Measurements from ENCODE around the gene ZBTB43.

Gene ZBTB43

DNA sequence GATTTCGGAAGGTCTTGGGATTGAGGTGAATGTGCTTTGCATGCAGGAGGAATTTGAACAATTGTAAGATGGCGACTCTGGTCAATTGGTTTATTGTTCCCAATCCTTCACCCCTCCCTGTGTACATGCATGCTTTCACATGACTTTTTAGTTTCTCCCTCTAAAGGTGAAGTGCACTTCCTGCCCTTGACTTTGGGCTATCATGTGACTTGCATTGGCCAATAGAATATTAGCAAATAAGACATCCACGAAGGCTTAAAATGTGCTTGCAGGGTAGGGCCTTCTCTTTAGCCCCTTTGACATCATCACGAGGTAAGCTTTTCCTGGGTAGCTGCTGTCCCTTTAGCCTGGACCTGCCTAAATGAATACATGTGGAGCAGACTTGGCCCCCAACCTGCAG is 8.1 kb upstream of the ZBTB43 start:
- Histone ChIP-seq H3K79me1 (ENCODE audit: low read depth, low read length) (peaks cover 2% of the 10 kb centered on the region), H2BK120ac (ENCODE audit: low read depth, low read length) (no peak overlapping the region), H3K4ac (ENCODE audit: low read length) (no peak overlapping the region), H3K18ac (ENCODE audit: low read length) (no peak overlapping the region), H3K4me2 (ENCODE audit: insufficient read depth, low read length, poor library complexity, severe bottlenecking) (no peak overlapping the region), H2AK5ac (ENCODE audit: low read depth, low read length) (no peak overlapping the region), H3K4me3 (ENCODE audit: low read length in 2 of 2) (no peak overlapping the region), H3K36me3 (replicated peaks in 1 of 2; ENCODE audit: control insufficient read depth in 2 of 2, insufficient read depth in 2 of 2, low read length in 2 of 2) (no peaks in the 10 kb centered on the region), H2BK5ac (ENCODE audit: low read length) (no peak overlapping the region), H3K23ac (ENCODE audit: low read depth, low read length, poor library complexity) (no peak overlapping the region), H3K27ac (replicated peaks; ENCODE audit: low read length) (no peak overlapping the region), H2AFZ (ENCODE audit: low read length) (no peak overlapping the region), H3K4me1 (ENCODE audit: control insufficient read depth in 2 of 2, insufficient read depth in 1 of 2, low read depth in 1 of 2, low read length in 2 of 2) (no peaks in the 10 kb centered on the region), H4K8ac (ENCODE audit: low read depth, low read length) (no peak overlapping the region), H3K9ac (ENCODE audit: low read depth, low read length, poor library complexity) (no peak overlapping the region), H3K27me3 (ENCODE audit: control insufficient read depth in 3 of 3, insufficient read depth in 3 of 3, low read depth in 1 of 3, low read length in 3 of 3) (peaks cover 0 to 14% (median 4%) of the 10 kb centered on the region in 3 experiments), H2BK15ac (ENCODE audit: low read length) (no peak overlapping the region), H4K91ac (ENCODE audit: low read depth, low read length, poor library complexity) (no peak overlapping the region), H2BK12ac (ENCODE audit: low read length) (no peak overlapping the region), H3K9me3 (replicated peaks in 1 of 2; ENCODE audit: control insufficient read depth in 2 of 2, insufficient read depth in 1 of 2, low read depth in 1 of 2, low read length in 2 of 2) (no peaks in the 10 kb centered on the region), H3K14ac (ENCODE audit: low read length) (no peak overlapping the region)
- DNase-seq (ENCODE audit: low spot score) = no peak
- no CpG with 5 or more reads among the region's 4 CpGs for WGBS, 2 donors (ENCODE audit: extremely low coverage in 2 of 2, insufficient read length in 2 of 2, insufficient replicate concordance in 1 of 2)

DNA sequence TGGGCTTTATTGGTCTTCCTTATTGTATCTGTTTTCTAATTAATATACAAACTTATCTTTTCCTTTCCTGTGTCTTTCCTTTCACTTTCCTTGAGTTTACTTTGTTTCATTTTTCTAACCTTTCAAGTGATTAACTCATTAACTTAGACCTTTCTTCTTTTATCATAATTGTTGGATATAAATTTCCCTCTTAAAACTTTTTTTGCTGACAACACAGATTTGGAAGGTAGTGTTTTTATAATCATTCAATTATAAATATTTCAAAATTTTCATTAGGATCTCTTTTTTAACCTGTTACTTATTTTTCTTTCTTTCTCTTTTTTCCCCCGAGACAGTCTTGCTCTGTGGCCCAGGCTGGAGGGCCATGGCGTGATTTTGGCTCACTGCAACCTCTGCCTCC is 6.9 kb upstream of the ZBTB43 start:
- Histone ChIP-seq H3K27me3 (ENCODE audit: control insufficient read depth in 3 of 3, insufficient read depth in 3 of 3, low read depth in 1 of 3, low read length in 3 of 3) (peaks cover 0 to 11% (median 4%) of the 10 kb centered on the region in 3 experiments), H3K4me1 (ENCODE audit: control insufficient read depth in 2 of 2, insufficient read depth in 1 of 2, low read depth in 1 of 2, low read length in 2 of 2) (no peaks in the 10 kb centered on the region), H3K4ac (ENCODE audit: low read length) (no peak overlapping the region), H2BK120ac (ENCODE audit: low read depth, low read length) (no peak overlapping the region), H2AFZ (ENCODE audit: low read length) (no peak overlapping the region), H2BK12ac (ENCODE audit: low read length) (no peak overlapping the region), H3K14ac (ENCODE audit: low read length) (no peak overlapping the region), H4K8ac (ENCODE audit: low read depth, low read length) (no peak overlapping the region), H3K4me2 (ENCODE audit: insufficient read depth, low read length, poor library complexity, severe bottlenecking) (no peak overlapping the region), H3K27ac (replicated peaks; ENCODE audit: low read length) (no peak overlapping the region), H3K9me3 (replicated peaks in 1 of 2; ENCODE audit: control insufficient read depth in 2 of 2, insufficient read depth in 1 of 2, low read depth in 1 of 2, low read length in 2 of 2) (no peaks in the 10 kb centered on the region), H3K18ac (ENCODE audit: low read length) (no peak overlapping the region), H2AK5ac (ENCODE audit: low read depth, low read length) (no peak overlapping the region), H4K91ac (ENCODE audit: low read depth, low read length, poor library complexity) (no peak overlapping the region), H3K9ac (ENCODE audit: low read depth, low read length, poor library complexity) (no peak overlapping the region), H3K79me1 (ENCODE audit: low read depth, low read length) (peaks cover 2% of the 10 kb centered on the region), H2BK5ac (ENCODE audit: low read length) (no peak overlapping the region), H3K23ac (ENCODE audit: low read depth, low read length, poor library complexity) (no peak overlapping the region), H3K4me3 (ENCODE audit: low read length in 2 of 2) (no peak overlapping the region), H3K36me3 (replicated peaks in 1 of 2; ENCODE audit: control insufficient read depth in 2 of 2, insufficient read depth in 2 of 2, low read length in 2 of 2) (no peaks in the 10 kb centered on the region), H2BK15ac (ENCODE audit: low read length) (no peak overlapping the region)
- WGBS, 2 donors (ENCODE audit: extremely low coverage in 2 of 2, insufficient read length in 2 of 2, insufficient replicate concordance in 1 of 2) = no CpG with 5 or more reads among the region's 2 CpGs
- no peak for DNase-seq (ENCODE audit: low spot score)

DNA sequence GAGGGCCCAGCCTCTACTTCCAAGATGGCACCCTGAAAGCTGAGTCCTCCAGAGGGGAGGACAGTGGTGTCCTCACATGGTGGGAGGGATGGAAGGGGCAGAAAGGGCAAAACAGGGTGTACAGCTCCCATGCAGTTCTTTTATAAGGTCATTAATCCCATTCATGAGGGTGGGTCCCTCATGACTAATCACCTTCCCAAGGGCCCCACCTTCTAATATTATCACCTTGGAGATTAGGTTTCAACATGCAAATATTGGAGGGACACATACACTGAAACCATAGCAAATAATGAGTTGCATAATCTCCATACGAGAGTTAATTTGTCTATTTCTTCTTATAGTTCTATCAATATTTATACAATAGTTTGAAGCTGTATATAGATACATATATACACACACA is 5.8 kb upstream of the ZBTB43 start:
- Histone ChIP-seq H3K27ac (replicated peaks; ENCODE audit: low read length) (no peak overlapping the region), H3K36me3 (replicated peaks in 1 of 2; ENCODE audit: control insufficient read depth in 2 of 2, insufficient read depth in 2 of 2, low read length in 2 of 2) (no peaks in the 10 kb centered on the region), H3K4me1 (ENCODE audit: control insufficient read depth in 2 of 2, insufficient read depth in 1 of 2, low read depth in 1 of 2, low read length in 2 of 2) (no peaks in the 10 kb centered on the region), H4K91ac (ENCODE audit: low read depth, low read length, poor library complexity) (no peak overlapping the region), H2BK120ac (ENCODE audit: low read depth, low read length) (no peak overlapping the region), H3K23ac (ENCODE audit: low read depth, low read length, poor library complexity) (no peak overlapping the region), H2BK15ac (ENCODE audit: low read length) (no peak overlapping the region), H2BK5ac (ENCODE audit: low read length) (no peak overlapping the region), H3K9me3 (replicated peaks in 1 of 2; ENCODE audit: control insufficient read depth in 2 of 2, insufficient read depth in 1 of 2, low read depth in 1 of 2, low read length in 2 of 2) (no peaks in the 10 kb centered on the region), H3K14ac (ENCODE audit: low read length) (no peak overlapping the region), H3K9ac (ENCODE audit: low read depth, low read length, poor library complexity) (no peak overlapping the region), H2AK5ac (ENCODE audit: low read depth, low read length) (no peak overlapping the region), H3K18ac (ENCODE audit: low read length) (no peak overlapping the region), H3K4ac (ENCODE audit: low read length) (no peak overlapping the region), H3K27me3 (ENCODE audit: control insufficient read depth in 3 of 3, insufficient read depth in 3 of 3, low read depth in 1 of 3, low read length in 3 of 3) (peaks cover 0 to 2% (median 2%) of the 10 kb centered on the region in 3 experiments), H2BK12ac (ENCODE audit: low read length) (no peak overlapping the region), H2AFZ (ENCODE audit: low read length) (no peak overlapping the region), H4K8ac (ENCODE audit: low read depth, low read length) (no peak overlapping the region), H3K4me3 (ENCODE audit: low read length in 2 of 2) (peak overlapping the region in 1 of 2 donors; percentile 67), H3K4me2 (ENCODE audit: insufficient read depth, low read length, poor library complexity, severe bottlenecking) (no peak overlapping the region), H3K79me1 (ENCODE audit: low read depth, low read length) (no peaks in the 10 kb centered on the region)
- DNase-seq (ENCODE audit: low spot score) = no peak
- WGBS, 2 donors (ENCODE audit: extremely low coverage in 2 of 2, insufficient read length in 2 of 2, insufficient replicate concordance in 1 of 2) = no CpG with 5 or more reads among the region's 1 CpG

DNA sequence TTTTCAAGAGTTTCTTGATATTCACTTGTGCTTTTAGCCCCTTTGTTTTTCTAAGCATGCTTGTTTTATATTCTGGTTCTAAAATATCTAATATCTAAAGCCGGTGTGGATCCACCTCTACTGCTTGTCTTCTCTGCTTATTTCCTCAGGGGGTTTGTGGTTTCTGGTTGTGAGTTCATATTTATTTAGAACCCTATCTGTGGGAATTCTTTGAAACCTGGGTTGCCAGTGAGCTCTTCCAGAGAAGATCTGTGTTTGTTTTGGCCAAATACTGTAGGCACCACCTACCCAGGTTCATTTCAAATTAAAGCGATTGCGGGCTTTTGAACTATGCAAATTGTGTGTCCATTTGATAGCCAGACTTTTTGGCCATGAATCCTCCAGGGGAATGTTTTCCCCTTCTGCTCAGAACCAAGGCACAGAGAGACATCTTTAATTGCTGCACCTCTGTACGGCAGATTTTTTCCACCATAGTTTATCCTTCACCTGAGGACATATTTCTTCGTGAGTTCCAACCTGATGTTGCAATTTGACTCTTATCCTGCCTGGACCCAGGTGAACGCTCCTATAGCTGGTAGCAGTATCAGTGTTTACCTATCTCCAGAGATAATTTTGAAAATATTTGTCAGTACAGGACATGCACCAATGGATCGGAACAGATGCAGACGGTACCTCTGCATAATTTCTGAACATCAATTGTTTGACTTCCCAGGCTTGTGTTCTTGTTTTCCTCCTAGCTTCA is 2.4 kb upstream of the ZBTB43 start:
- Histone ChIP-seq H3K79me1 (ENCODE audit: low read depth, low read length) (no peaks in the 10 kb centered on the region), H3K4me2 (ENCODE audit: insufficient read depth, low read length, poor library complexity, severe bottlenecking) (no peak overlapping the region), H2BK120ac (ENCODE audit: low read depth, low read length) (no peak overlapping the region), H3K4me1 (ENCODE audit: control insufficient read depth in 2 of 2, insufficient read depth in 1 of 2, low read depth in 1 of 2, low read length in 2 of 2) (peaks cover 6 to 13% of the 10 kb centered on the region in 2 donors), H3K36me3 (replicated peaks in 1 of 2; ENCODE audit: control insufficient read depth in 2 of 2, insufficient read depth in 2 of 2, low read length in 2 of 2) (peaks cover 0 to 5% of the 10 kb centered on the region in 2 donors), H3K4me3 (ENCODE audit: low read length in 2 of 2) (no peak overlapping the region), H3K18ac (ENCODE audit: low read length) (no peak overlapping the region), H3K14ac (ENCODE audit: low read length) (no peak overlapping the region), H2AFZ (ENCODE audit: low read length) (no peak overlapping the region), H3K9me3 (replicated peaks in 1 of 2; ENCODE audit: control insufficient read depth in 2 of 2, insufficient read depth in 1 of 2, low read depth in 1 of 2, low read length in 2 of 2) (no peaks in the 10 kb centered on the region), H2BK5ac (ENCODE audit: low read length) (no peak overlapping the region), H2BK15ac (ENCODE audit: low read length) (no peak overlapping the region), H3K9ac (ENCODE audit: low read depth, low read length, poor library complexity) (no peak overlapping the region), H2BK12ac (ENCODE audit: low read length) (no peak overlapping the region), H3K23ac (ENCODE audit: low read depth, low read length, poor library complexity) (no peak overlapping the region), H3K27me3 (ENCODE audit: control insufficient read depth in 3 of 3, insufficient read depth in 3 of 3, low read depth in 1 of 3, low read length in 3 of 3) (peaks cover 0 to 2% (median 0%) of the 10 kb centered on the region in 3 experiments), H2AK5ac (ENCODE audit: low read depth, low read length) (no peak overlapping the region), H4K91ac (ENCODE audit: low read depth, low read length, poor library complexity) (no peak overlapping the region), H3K4ac (ENCODE audit: low read length) (no peak overlapping the region), H4K8ac (ENCODE audit: low read depth, low read length) (no peak overlapping the region), H3K27ac (replicated peaks; ENCODE audit: low read length) (no peak overlapping the region)
- DNase-seq (ENCODE audit: low spot score) = no peak
- WGBS, 2 donors (ENCODE audit: extremely low coverage in 2 of 2, insufficient read length in 2 of 2, insufficient replicate concordance in 1 of 2) = no CpG with 5 or more reads among the region's 8 CpGs
